Breast epithelium (tissue), 3 donors: ENCODE data around the gene MAGI3.

Experiments
- CTCF ChIP-seq, 3 donors: fragments of 450-650 bp; IDR thresholded peaks; one replicate each; pipeline ENCODE4 v1.5.1; 2016 to 2017; ENCODE audit warnings: antibody characterized with exemption in 3 of 3, mild to moderate bottlenecking in 3 of 3, moderate library complexity in 3 of 3
- POLR2A ChIP-seq: fragments of 450-650 bp; IDR thresholded peaks from one replicate; pipeline ENCODE4 v1.6.1; 2016; ENCODE audit warnings: antibody characterized with exemption, mild to moderate bottlenecking, moderate library complexity

DNA sequence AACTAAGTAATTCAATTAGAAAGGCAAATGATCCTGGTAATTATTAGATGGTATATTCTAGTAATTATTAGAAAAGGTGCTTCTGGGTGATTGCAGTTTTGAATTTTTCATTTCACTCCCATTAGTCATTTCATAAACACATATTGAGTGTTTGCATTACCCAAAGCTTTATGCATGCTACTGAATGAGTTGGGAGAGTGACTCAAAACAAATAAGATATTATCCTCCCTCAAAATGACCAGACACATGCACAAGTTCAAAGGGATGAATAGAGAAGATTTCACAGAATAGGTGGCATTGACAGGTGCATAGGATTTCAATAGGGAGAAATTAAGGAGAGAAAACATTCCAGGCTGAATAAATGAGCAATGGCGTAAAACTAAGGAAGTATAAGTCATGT, 284.3 kb downstream of the MAGI3 start:
- no peak for TF ChIP-seq CTCF (IDR thresholded peaks at IDR 0.05)
- no peak for TF ChIP-seq POLR2A
